ENCODE measurements around the gene GNL3.

DNA sequence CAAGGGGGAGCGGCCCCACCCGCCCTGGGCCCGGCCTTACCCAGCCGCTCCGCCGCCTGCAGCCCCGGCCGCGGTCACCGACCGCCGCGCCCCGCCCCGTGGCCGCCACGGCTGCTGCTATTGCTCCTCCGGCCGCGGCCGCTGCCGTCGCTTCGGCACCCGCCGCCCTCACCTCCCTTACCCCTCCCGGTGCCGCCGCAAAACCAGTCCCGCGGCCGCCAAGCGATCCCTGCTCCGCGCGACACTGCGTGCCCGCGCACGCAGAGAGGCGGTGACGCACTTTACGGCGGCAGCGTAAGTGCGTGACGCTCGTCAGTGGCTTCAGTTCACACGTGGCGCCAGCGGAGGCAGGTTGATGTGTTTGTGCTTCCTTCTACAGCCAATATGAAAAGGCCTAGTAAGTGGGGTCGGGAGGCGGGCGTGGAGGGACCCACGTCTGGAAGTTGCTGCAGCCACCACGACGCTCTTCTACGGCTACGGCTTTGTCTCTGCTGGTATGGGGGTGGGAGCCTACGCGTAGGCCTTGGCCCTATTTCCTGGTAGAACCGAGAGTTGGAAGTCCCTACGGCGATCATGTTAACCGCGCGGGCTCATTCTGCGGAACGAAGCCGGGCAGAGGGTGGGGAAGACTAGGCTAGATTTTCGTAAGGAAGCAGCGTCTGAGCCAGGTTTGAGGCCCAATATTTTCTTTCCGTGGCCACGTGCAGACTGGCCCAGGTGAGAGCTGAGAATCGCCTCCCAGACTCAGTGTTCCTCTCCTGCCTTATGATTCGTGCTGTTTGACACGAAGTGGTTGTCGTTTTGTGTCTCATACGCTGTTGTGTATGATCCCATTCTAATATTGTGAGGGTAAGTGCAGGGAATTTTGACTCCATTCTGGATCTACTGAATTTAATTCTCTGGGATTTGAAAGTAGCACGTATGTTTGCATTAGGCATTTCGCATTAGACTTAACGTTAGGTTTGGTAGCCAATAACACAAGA lies at the start of gene GNL3, which contains the start of gene PBRM1:
- peak; percentile 73 for TF ChIP-seq POLR2A (IDR thresholded peaks at IDR 0.05)
- TF ChIP-seq, protein P1, sequence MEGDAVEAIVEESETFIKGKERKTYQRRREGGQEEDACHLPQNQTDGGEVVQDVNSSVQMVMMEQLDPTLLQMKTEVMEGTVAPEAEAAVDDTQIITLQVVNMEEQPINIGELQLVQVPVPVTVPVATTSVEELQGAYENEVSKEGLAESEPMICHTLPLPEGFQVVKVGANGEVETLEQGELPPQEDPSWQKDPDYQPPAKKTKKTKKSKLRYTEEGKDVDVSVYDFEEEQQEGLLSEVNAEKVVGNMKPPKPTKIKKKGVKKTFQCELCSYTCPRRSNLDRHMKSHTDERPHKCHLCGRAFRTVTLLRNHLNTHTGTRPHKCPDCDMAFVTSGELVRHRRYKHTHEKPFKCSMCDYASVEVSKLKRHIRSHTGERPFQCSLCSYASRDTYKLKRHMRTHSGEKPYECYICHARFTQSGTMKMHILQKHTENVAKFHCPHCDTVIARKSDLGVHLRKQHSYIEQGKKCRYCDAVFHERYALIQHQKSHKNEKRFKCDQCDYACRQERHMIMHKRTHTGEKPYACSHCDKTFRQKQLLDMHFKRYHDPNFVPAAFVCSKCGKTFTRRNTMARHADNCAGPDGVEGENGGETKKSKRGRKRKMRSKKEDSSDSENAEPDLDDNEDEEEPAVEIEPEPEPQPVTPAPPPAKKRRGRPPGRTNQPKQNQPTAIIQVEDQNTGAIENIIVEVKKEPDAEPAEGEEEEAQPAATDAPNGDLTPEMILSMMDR (IDR thresholded peaks at IDR 0.05), result no peak
